HG02943 (cell line): ENCODE results near the gene FSTL4.

Experiments used
- ATAC-seq: cut with Tn5 transposase; IDR thresholded peaks from one replicate; pipeline ENCODE4 v1.9.1; 2021; ENCODE audit warnings: mild to moderate bottlenecking, low read depth, moderate library complexity; ENCODE audit not compliant: unreplicated experiment

The FSTL4 gene

DNA sequence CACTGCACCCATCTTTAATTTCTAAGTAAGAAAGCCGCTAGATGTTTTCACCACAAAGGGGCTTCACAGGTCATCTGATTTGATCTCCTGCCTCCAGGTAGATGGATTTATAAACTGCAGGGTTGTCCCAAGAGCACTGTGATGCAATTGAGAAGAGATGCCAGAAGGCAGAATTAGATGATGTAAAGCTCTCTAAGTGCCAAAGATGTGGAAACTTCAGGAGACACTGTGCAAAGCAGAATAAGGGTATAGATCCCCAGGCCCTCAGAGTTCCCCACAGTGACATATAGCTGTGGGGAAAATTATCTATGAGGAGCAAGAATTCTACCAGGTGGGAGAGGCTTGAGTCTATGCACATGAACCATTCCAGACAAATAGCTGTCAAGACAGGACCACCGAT, 90.5 kb downstream of the FSTL4 start:
- ATAC-seq: no peak

DNA sequence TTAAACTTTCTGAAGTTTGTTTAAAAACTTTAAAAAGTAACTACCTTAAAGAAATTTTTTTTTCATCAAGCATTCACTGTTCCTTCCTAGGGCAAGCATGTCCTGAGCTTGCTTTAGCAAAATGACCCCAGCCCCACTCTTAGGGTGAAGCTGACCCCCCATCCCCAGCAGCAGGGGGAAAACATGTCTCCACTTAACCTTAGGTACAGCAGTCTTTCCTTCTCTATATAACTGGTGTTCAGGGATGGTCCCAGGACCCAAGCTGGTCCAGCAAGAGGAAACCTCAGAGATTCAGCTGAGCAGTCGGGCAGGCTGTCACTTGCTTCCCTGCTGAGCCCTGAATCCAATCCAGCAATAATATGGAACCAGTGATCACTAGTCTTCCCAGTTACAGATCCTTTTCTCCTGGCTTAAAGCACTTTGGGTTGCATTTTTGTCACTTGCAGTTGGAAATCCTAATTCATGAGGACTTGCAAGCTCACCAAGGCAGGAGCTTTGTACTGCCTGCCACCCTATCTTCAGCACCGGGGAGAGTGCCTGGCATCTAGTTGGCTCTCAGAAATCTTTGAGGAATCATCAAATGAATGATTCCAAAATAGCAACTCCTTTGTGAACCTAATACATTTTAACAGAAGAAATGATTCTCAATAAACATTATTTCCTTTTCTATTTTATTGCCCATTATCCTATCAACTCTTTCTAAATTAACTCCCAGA, 91.2 kb downstream of the FSTL4 start:
- no peak for ATAC-seq

DNA sequence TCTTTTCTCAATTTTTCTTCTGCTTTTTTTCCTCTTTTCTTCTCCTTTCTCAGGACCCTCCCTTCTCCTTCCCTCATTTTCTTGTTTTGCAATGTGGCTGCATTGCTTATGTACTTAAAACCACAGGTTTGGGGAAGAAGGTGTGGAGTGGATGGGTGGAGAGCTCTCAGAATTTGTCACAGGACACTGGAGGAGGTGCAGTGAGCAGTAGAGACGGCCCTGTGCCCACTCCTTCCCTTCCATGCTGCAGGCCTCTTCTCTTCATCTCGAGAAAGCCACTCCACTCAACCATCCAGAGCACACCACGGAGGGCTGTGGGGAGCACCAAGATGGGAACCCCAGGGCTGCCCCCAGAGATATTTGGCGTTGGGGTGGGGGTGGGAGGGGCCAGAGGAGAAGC, 92.3 kb downstream of the FSTL4 start:
- no peak for ATAC-seq

DNA sequence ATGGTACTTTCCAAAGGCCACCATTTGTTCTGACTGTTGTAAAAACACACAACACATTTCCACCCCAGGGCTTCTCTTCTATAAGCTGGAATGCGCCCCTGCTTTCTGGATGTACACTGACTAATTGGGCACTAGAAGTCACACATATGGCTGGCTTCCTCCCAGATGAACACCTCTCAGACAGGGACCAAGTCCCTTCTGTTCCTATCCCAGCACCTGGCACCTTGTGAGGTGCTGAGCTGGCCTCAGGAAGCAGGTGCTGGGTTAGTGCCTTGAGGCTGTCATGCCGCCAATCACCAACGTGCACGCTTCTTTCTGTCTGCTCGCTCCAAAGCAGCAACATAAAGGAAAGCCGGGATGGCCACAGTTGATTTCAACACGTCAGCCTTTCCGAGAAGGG, 93.2 kb downstream of the FSTL4 start:
- no peak for ATAC-seq

DNA sequence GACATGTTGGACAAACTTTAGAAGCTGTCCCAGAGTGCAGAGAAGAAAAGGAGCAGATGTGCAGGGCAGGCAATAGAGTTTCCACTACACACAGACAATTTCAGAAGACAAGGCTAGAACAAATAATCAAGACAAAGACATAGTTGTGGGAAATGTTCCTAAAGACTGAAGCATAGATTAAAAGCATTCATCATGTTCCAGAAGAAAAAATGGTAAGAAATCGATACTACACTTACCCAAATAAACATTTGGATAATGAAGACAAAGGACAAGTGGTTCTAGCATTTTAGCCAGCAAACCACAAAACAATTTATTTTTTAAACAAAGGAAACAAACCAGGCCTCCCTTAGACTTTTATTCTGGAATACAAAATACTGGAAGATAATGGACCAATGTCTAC, 97.9 kb downstream of the FSTL4 start:
- ATAC-seq: no peak

DNA sequence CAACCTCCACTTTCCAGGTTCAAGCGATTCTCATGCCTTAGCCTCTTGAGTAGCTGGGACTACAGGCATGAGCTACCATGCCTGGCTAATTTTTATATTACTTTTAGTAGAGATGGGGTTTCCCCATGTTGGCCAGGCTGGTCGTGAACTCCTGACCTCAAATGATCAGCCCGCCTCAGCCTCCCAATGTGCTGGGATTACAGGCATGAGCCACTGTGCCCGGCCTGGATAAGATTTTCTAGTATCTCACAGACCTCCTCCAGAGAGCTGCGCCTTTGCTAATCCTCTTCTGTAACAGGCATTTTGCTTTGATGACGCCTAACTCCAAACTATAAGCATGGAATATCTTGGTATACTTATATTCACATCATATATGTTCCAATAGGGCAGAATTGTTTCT, 99.4 kb downstream of the FSTL4 start:
- ATAC-seq: no peak

DNA sequence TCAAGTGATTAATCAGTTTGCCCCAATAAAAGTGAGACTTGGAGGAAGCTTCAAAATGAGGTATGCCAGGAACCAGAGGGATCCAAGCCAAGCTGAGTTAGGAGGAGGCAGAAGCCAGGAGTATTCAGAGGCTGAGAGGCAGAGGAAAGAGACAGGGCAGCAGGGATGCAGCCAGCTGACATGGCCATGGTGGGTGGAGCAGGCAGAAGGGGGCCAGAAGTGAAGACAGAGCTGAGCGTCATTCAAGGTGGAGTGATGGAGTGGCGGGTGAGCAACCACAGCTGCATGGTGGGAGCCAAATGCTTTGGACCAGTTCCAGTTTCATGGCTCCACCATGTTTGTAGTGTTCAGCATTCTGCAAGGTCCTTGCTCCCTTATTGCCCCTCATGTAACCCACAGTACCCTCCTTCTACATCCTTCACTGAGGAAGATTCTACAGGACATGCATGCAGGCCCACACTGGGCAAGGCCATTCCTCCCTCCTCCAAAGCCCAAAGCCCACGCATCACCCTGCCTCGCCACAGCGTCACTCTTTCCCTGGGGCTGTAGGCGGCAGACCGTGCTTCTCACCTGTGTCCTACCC, 100.6 kb downstream of the FSTL4 start:
- no peak for ATAC-seq

DNA sequence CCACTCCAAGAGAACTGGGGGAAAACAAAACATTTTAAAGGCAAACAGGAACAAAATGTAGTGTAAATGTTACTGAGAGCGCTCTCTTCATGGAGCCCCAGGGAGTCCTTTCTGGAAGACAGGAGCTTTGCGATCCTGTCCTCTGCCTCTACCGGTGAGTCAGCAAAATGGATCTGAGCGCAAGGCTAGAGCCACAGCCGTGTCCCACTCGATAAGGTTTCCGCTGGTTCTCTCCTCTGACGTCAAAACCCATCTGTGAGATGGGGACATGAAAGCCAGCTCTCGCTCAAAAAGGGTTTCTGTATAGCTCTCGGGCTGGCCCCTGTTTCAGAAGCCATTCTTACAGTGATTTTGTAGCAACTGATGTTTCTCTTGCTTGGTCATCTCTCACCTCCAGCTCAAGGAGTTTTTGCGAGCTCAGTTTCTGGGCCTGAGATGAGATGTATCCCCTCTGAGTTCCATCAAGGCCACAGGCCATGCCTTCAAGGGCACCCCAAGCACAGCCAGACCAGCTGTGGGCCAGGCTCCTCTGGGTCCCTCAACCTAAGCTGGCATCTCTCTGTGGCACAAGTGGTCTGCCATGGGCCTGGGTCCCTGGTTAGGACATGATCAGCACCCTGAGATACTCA, 101.6 kb downstream of the FSTL4 start:
- ATAC-seq: no peak

DNA sequence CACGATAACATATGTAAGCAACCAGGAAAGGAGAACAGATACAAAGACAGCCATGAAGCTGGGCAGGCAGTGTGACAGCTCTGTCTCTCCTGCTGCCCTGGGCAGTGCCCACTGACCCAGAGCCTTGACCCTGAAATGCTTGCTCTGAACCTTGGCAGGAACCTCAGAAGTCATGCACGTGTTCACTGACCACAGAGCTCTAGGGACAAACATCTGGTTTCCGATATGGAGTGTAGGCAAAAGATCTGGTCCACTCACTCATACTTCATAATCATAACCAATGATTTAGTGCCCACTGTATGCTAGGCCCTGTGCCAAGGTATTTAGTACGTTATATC, 102.6 kb downstream of the FSTL4 start:
- no peak for ATAC-seq

DNA sequence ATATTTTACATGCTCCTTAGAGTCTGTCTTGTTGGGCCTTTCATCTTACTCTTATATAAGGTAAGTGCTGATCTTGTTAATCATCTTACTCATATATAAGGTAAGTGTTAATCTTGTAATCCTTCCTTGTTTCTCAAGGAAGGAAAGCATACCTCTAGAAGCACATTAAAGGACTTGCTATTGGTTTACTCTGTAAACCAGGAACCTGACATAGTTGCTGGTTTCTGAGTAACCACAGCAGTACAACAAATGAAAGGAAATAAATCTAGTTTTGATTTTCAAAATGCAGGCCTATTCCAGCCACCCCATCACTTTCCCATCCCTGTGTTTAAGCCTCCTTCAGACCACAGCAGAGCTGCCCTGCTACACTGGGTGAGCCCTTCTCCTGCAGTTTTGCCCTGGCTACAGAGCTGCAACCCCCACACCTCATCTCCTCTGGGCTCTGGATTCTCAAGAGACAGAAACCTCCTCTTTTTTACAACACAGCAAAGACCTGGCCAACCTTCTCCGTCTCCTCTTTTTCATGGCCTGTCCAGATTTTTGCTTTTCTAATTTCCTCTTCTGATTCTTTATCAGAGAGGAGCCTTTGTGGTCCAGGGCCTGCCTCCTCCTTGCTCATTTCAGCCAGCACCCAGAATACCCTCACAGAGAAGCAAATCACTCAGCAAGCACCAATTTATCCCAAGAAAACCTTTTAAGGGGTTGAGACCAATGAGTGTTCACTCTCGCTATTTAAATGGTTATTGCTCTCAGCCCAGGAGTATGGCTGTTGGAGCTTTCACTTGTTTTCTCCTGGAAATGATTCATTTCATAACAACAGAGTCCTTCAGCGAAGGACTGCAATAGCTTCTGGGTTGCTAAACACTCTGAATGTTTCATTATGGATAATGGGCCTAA, 103.2 kb downstream of the FSTL4 start:
- ATAC-seq: no peak

DNA sequence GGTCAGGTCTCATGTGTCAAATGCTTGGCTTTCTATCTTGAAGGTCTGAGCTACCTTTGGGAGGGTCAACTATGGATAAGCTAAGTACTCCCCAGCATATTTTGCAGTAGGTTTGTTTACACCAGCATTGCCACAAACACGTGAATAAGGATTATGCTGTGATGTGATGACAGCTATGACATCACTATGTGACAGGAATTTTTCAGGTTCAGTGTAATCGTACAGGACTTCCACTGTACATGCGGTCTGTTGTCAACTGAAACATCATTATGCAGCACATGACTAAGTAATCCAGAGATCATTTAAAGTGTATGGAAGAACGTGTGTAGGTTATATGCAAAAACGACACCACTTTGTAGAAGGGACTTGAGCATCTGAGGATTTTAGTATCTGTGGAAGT, 104.0 kb downstream of the FSTL4 start:
- no peak for ATAC-seq

DNA sequence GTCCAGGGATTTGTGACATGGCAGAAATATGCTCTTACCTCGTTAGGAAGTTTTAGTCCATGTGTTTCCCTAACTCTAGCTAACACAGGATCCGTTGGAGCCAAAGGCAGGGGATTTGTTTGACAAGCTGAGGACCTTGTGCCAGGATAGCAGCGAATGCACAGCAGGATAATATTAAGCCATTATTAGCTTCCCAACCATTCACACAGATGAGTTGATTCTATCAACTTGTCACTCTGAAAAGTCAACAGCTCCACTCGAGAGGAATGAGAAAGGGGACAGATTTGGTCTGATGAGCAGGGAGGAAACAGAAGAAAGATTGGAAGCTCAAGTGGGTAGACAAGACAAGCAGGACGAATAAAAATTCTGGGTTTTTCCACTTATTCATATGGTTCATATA, 106.2 kb downstream of the FSTL4 start:
- no peak for ATAC-seq

DNA sequence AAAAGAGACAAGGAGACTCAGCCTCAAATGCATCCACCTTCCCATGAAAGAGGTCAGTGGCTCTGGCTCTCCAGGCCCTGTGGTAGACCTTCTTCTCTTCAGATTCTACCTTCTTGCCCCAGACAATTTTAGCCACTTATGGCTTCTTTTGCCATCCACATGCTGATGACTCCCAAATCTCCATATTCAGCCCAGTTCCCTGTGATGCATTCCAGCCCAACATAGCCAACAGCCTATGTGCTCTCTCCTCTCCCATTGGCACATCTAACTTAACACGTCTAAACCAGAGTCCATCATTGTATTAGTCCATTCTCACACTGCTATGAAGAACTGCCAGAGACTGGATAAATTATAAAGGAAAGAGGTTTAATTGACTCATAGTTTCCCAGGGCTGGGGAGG, 108.8 kb downstream of the FSTL4 start:
- no peak for ATAC-seq

DNA sequence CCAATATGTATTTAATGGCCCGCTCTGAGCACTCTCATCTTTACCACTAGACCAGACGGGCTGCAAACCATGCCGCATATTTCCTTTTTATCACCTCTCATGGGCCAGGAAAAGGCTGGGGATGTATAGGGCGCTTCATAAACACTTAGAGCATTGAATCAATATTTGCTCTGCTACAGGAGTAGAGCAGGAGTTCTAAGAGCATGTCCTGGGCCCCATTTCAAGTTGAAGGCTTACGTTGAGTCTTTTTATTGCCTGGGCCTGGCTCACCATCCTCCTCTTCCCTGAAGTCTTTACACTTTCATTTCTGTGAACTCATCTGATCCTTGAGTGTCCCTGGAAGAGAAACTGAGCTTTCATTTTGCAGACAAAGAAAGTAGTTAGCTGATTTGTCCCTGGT, 112.4 kb downstream of the FSTL4 start:
- ATAC-seq: no peak

DNA sequence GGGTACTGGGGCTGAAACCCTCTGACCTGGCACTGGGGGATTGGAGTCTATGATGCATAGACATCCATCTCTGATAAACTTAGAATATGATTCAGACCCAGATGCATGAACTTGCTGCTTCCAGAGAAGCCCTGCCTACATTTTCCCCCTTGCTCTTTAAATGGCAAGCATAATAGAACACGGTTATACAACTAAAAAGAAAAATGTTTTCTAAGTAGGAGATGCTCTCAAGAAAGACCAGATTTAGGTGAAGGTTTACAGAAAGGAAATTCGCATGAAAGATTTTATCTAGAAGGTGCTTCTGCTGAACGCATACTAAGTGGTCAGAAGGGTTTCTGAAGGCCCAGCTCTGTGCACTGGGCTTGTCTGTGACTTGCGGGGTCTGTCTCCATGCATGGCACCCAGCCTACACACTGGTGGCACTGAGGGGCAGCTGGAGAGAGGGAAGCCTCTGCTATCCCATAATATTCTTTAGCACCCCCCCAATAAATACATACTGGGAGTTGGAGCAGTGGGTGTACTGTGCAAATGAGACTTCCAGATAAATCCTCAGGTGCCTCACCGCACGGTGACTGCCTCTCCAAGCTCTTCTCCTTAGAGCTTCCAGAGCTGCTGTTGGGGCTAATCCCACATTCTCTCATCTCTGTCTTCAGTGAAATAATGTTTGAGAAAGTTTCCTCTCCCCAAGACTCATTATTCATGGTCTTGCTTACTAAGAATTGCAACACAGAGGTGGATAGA, 114.6 kb downstream of the FSTL4 start:
- no peak for ATAC-seq

DNA sequence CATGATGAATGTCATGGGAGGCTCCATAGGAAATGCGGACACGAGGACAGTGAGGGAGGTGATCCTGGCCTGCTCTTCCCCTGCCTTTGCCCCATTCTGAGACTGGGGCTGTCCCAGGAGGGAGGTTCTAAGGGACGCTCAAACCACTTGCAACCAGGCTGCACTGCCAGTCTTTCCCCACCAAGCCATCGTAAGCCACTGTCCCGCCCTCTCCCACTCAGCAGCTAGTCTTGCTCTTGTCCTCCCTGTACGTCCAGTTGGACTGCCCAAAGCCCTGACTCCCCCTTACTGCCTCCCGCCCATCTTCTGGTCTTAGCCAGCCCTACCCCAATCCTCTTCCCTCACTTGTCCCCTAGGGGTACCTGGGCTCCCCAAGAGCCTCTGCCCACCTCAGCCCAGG, 115.7 kb downstream of the FSTL4 start:
- no peak for ATAC-seq

DNA sequence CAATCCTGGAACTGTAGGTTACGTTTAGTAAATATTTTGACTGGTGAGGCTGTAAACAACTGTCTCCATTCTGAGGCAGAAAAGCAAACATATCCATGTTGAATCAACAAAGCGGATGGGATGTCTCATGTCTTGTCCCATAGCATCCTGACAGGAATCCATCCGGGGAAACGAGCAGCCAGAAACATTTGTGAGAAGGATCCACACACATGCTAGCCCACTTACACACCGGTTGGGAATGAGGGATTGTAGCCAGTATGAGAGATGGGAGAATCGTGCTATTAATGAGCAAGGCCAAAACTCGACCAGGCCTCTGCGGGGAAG, 117.5 kb downstream of the FSTL4 start:
- no peak for ATAC-seq

DNA sequence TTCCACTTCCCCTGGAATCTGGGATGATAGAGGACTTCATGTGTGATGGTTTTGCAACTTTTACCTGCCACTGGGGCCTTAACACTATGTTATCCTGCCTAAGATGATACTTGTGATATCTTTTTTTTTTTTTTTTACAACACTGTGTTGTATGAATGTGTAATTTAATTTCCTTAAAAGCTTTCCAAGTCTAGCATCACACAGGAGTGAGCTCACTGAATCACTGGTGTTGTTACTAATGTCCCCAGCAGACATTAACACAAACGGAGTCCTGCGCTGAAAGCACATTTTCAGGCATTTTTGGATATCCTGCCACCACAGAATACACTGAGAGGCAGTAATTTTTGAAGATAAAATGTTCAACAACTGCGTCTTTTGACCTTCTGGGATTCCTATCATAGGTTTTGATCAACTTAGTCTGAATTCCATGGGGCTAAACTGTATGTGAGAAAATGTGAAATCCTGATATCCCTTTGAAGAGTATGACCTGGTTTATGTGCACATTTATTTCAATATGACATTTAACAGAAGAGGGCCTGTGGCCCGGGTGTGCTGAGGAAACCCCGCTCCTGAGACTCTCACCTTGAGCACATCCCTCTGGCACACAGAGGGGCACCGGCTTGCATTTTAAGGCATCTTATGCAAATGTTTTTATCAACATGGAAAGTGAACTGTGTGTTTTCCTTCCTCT, 118.0 kb downstream of the FSTL4 start:
- no peak for ATAC-seq

DNA sequence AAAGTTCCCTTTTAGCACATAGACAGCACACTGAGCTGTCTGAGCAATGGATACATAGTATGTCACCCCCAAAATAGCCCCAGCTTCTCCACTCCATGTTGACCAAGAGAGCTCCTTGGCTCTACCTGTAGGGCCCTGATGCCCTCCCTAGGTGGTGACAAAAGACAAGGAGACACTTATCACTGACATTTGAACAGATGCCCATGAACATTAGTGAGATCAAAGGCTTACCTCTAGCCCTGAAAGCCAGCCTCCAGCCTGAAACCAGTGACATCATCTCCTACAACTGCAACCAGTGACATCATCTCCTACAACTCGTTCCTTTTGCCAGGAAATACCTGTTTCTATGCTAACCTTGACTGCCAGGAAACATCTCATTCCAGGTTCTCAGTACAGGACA, 122.7 kb downstream of the FSTL4 start:
- ATAC-seq: no peak

DNA sequence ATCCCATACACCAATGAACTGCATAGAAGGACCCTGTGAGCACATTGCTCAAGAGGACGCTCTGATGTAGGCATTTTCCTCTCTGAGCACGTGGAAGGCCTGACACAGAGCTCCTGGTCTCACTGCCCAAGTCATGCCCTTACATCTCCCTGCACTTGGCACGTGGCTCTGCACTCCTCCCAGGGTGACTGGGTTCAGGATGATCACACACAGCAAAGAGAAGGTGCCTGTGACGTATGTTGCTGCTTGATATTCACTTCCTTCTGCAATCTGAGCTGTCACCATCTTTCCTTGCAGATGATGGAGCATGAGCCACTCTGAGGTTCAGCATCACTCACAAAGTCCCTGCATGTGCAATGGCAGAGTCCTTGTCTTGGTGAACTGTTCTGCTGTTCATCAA, 125.2 kb downstream of the FSTL4 start:
- ATAC-seq: no peak
